ENCODE data around the gene SWSAP1. TPM values are rescaled to one million over a fixed set of nuclear protein-coding genes. Genes with fewer than 3 reads are reported as not detected.

The SWSAP1 gene
- polyA plus RNA-seq, 1 of the 3 experiments (the other 2 are of a cell fraction) = 2.8 TPM

- TF ChIP-seq TAF1 (IDR thresholded peaks at IDR 0.05; ENCODE audit: borderline replicate concordance, low read depth, low read length) = no peak
- TF ChIP-seq MAX (IDR thresholded peaks at IDR 0.05; ENCODE audit: low read depth) = no peak
- no peak for TF ChIP-seq MEF2A (IDR thresholded peaks at IDR 0.05; ENCODE audit: borderline replicate concordance, low read depth)
These were observed 15.9 kb downstream of the SWSAP1 start (continued) for GRCh38 chr19:11390359-11390758.

DNA sequence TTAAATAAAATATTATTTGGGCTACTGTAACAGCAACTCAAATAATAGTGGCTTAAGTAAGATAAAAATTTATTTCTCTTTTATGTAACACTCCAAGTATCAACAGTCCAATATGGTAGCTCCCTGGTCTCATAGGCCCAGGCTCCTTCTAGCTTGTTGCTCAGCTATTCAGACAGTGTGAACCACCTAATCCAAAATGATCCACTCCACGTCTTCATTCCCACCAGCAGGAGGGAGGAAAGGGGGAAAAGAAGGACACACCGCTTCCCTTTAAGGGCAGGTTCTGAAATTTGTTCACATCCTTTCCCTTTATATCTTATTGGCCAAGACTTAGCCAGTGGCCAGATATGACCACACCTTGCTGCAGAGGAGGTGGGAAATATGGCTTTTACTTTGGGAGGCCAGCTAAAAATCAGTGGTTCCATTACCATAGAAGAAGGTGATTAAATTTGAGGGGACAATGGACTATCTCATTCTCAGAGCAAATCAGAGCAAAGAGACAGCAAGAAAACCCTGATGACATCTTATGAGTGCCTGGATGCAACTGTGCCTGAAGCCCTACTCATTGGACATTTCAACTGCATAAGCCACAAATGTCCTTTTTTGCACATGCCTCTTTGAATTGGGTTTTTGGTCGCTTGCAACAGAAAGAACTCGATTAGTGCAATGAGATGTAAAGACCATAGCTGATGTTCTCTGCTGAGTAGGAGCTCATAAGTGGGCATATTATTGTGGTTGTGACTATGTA lies 16.6 kb downstream of the SWSAP1 start:
- POLR2A ChIA-PET = interaction anchor here (1.2 kb wide), 1 partner anchor 8 kb away, joined by 3 read pairs; no protein-coding TSS in a partner anchor
- no peak overlapping the region for H2AFZ ChIP-seq (ENCODE audit: low read depth)
- H3F3A ChIP-seq (replicated peaks; ENCODE audit: insufficient read depth) = peaks cover 3% of the 10 kb centered on the region
- TF ChIP-seq TCF12 (IDR thresholded peaks at IDR 0.05) = no peak
- TF ChIP-seq, protein P1, sequence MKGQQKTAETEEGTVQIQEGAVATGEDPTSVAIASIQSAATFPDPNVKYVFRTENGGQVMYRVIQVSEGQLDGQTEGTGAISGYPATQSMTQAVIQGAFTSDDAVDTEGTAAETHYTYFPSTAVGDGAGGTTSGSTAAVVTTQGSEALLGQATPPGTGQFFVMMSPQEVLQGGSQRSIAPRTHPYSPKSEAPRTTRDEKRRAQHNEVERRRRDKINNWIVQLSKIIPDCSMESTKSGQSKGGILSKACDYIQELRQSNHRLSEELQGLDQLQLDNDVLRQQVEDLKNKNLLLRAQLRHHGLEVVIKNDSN (IDR thresholded peaks at IDR 0.05; ENCODE audit: borderline replicate concordance, low read depth) = no peak
- no peak for TF ChIP-seq RAD21 (IDR thresholded peaks at IDR 0.05; ENCODE audit: low read length)
- no peak for TF ChIP-seq GATA2 (CRISPR knock-in tag; IDR thresholded peaks at IDR 0.05)
- no peak for TF ChIP-seq RCOR1 (IDR thresholded peaks at IDR 0.05; ENCODE audit: low read length)
- no peak for TF ChIP-seq RFX5 (IDR thresholded peaks at IDR 0.05; ENCODE audit: low read length)
- H3K79me2 ChIP-seq (ENCODE audit: insufficient read depth) = no peaks in the 10 kb centered on the region
- no peaks in the 10 kb centered on the region for H3K27me3 ChIP-seq (ENCODE audit: insufficient read depth)
- H3K27ac ChIP-seq (ENCODE audit: low read depth in 2 of 2, low read length in 1 of 2) = no peak overlapping the region
- no peak overlapping the region for H3K9ac ChIP-seq
- WGBS (ENCODE audit: low lambda C conversion rate) = 64% methylated on average over 4 of the region's 4 CpGs
- H3K9me2 ChIP-seq = no peaks in the 10 kb centered on the region
- CTCF ChIA-PET = interaction anchor here (1.0 to 1.7 kb wide), 4 partner anchors 10 to 97 kb away, joined by 3 to 8 read pairs (median 4); partner anchors contain the start of genes ODAD3 and PRKCSH
- no peaks in the 10 kb centered on the region for H3K9me3 ChIP-seq
- no peak for DNase-seq
- no peak overlapping the region for H3K4me3 ChIP-seq (ENCODE audit: low read depth in 2 of 2, low read length in 1 of 2)
- no peak overlapping the region for H3K4me2 ChIP-seq
- no peaks in the 10 kb centered on the region for H3K4me1 ChIP-seq (ENCODE audit: control insufficient read depth in 1 of 2, insufficient read depth in 2 of 2, low read depth in 1 of 2, low read length in 1 of 2)
- H4K20me1 ChIP-seq (ENCODE audit: insufficient read depth) = no peaks in the 10 kb centered on the region
- H3K36me3 ChIP-seq (replicated peaks in 1 of 2; ENCODE audit: control insufficient read depth in 1 of 2, insufficient read depth in 2 of 2, low read length in 1 of 2) = no peaks in the 10 kb centered on the region

- Histone ChIP-seq H4K20me1 (ENCODE audit: insufficient read depth) (no peaks in the 10 kb centered on the region), H3K79me2 (ENCODE audit: insufficient read depth) (no peaks in the 10 kb centered on the region), H3K27ac (ENCODE audit: low read depth in 2 of 2, low read length in 1 of 2) (no peak overlapping the region), H3K4me2 (no peak overlapping the region), H3K36me3 (replicated peaks in 1 of 2; ENCODE audit: control insufficient read depth in 1 of 2, insufficient read depth in 2 of 2, low read length in 1 of 2) (no peaks in the 10 kb centered on the region), H3K9me2 (no peaks in the 10 kb centered on the region), H3K9me3 (no peaks in the 10 kb centered on the region), H3K27me3 (ENCODE audit: insufficient read depth) (no peaks in the 10 kb centered on the region), H3F3A (replicated peaks; ENCODE audit: insufficient read depth) (no peaks in the 10 kb centered on the region), H2AFZ (ENCODE audit: low read depth) (no peak overlapping the region), H3K9ac (no peak overlapping the region), H3K4me3 (ENCODE audit: low read depth in 2 of 2, low read length in 1 of 2) (no peak overlapping the region), H3K4me1 (ENCODE audit: control insufficient read depth in 1 of 2, insufficient read depth in 2 of 2, low read depth in 1 of 2, low read length in 1 of 2) (no peaks in the 10 kb centered on the region)
- ChIA-PET CTCF (interaction anchor here (0.9 to 1.3 kb wide), 2 partner anchors 13 to 16 kb away, joined by 3 to 5 read pairs; partner anchors contain the start of gene EPOR), POLR2A (no interaction called here)
- 81% methylated on average over 8 of the region's 22 CpGs for WGBS (ENCODE audit: low lambda C conversion rate)
- DNase-seq = no peak
- no peak for TF ChIP-seq RXRA (IDR thresholded peaks at IDR 0.05; ENCODE audit: borderline replicate concordance, low read depth)
- TF ChIP-seq ZBTB33 (IDR thresholded peaks at IDR 0.05; ENCODE audit: borderline replicate concordance, low read depth) = no peak
- TF ChIP-seq FOSL2 (IDR thresholded peaks at IDR 0.05; ENCODE audit: borderline replicate concordance, low read depth) = no peak
- TF ChIP-seq EP300 (IDR thresholded peaks at IDR 0.05; ENCODE audit: borderline replicate concordance in 1 of 2, low read depth in 1 of 2, low read length in 1 of 2) = no peak
- no peak for TF ChIP-seq SMC3 (IDR thresholded peaks at IDR 0.05; ENCODE audit: low read depth, low read length)
- no peak for TF ChIP-seq TAF1 (IDR thresholded peaks at IDR 0.05; ENCODE audit: borderline replicate concordance, low read depth, low read length)
- TF ChIP-seq, protein P1 (IDR thresholded peaks at IDR 0.05; ENCODE audit: borderline replicate concordance, low read depth) = no peak
- no peak for TF ChIP-seq IRF3 (IDR thresholded peaks at IDR 0.05; ENCODE audit: low read depth, low read length)
- no peak for TF ChIP-seq RAD21 (IDR thresholded peaks at IDR 0.05; ENCODE audit: low read length)
- no peak for TF ChIP-seq USF2 (IDR thresholded peaks at IDR 0.05; ENCODE audit: borderline replicate concordance, low read depth, low read length)
- TF ChIP-seq TEAD4 (IDR thresholded peaks at IDR 0.05; ENCODE audit: borderline replicate concordance, insufficient read depth) = no peak
- no peak for TF ChIP-seq ELF1 (IDR thresholded peaks at IDR 0.05)
These were observed 22.7 kb downstream of the SWSAP1 start for GRCh38 chr19:11397089-11397610.
